ENCODE data around the gene VAV3.

DNA sequence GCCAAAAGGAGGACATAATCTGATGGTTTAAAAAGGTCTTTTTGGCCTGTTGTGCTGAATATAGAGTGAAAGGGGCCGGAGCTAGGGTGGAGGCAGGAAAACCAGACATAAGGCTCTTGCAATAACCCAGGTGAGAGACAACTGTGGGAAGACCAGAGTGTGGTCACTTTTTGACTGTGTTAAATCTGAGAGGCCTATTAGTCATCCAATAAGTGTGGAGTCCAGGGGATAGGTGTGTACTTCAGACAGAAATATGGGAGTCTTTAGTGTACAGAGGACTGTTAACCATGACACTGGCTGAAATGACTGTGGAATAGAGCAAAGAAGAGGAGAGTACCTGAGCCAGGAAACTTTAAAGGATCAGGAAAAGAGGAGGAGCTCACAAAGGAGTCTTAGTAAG lies 89.3 kb downstream of the VAV3 start:
- TF ChIP-seq, protein P1, sequence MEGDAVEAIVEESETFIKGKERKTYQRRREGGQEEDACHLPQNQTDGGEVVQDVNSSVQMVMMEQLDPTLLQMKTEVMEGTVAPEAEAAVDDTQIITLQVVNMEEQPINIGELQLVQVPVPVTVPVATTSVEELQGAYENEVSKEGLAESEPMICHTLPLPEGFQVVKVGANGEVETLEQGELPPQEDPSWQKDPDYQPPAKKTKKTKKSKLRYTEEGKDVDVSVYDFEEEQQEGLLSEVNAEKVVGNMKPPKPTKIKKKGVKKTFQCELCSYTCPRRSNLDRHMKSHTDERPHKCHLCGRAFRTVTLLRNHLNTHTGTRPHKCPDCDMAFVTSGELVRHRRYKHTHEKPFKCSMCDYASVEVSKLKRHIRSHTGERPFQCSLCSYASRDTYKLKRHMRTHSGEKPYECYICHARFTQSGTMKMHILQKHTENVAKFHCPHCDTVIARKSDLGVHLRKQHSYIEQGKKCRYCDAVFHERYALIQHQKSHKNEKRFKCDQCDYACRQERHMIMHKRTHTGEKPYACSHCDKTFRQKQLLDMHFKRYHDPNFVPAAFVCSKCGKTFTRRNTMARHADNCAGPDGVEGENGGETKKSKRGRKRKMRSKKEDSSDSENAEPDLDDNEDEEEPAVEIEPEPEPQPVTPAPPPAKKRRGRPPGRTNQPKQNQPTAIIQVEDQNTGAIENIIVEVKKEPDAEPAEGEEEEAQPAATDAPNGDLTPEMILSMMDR (IDR thresholded peaks at IDR 0.05; ENCODE audit: low read depth, low read length, poor library complexity, severe bottlenecking) = no peak
- no peak for TF ChIP-seq EZH2phosphoT487 (IDR thresholded peaks at IDR 0.05; ENCODE audit: borderline replicate concordance, low read length)
